Endometrium (tissue), 2 donors: Measurements from ENCODE around the gene TMEM213.

Experiments
- FAIRE-seq: peaks from 2 replicates; lab custom pipeline; 2012; peaks lifted over from hg19 to GRCh38; lab: Jason Lieb, UNC
- donor health status: control.
- donor health status: control.

Gene TMEM213

GRCh38 chr7:138797715-138798320 is at the start of gene TMEM213, which contains the start of gene ATP6V0A4:
TSS of gene TMEM213 (plus strand) at chr7:138797994. CDS start at chr7:138798105, 111 bp downstream.
TSS of gene ATP6V0A4 (minus strand) at chr7:138798196. CDS start at chr7:138771247, 26,949 bp downstream.
- no peak for FAIRE-seq

GRCh38 chr7:138748666-138749065 is 49.1 kb upstream of the TMEM213 start:
- FAIRE-seq = no peak

GRCh38 chr7:138749960-138750359 is 47.8 kb upstream of the TMEM213 start:
- no peak for FAIRE-seq

GRCh38 chr7:138750473-138750872 is 47.3 kb upstream of the TMEM213 start:
- FAIRE-seq = no peak

- no peak for FAIRE-seq
Measured at GRCh38 chr7:138750901-138751464, 46.8 kb upstream of the TMEM213 start.

- FAIRE-seq = no peak
Measured at GRCh38 chr7:138752518-138753149, 45.2 kb upstream of the TMEM213 start.

GRCh38 chr7:138753150-138753518 is 44.7 kb upstream of the TMEM213 start:
- FAIRE-seq = no peak

- no peak for FAIRE-seq
Measured at GRCh38 chr7:138753610-138754009, 44.2 kb upstream of the TMEM213 start.

- FAIRE-seq = no peak
Measured at GRCh38 chr7:138755331-138755747, 42.5 kb upstream of the TMEM213 start.

GRCh38 chr7:138755842-138756590 is 41.8 kb upstream of the TMEM213 start:
- FAIRE-seq = no peak

GRCh38 chr7:138756591-138757242 is 41.1 kb upstream of the TMEM213 start:
- FAIRE-seq = no peak

GRCh38 chr7:138768241-138768640 is 29.6 kb upstream of the TMEM213 start:
- FAIRE-seq = no peak

- FAIRE-seq = no peak
Measured at GRCh38 chr7:138770904-138771303, 26.9 kb upstream of the TMEM213 start.

- no peak for FAIRE-seq
Measured at GRCh38 chr7:138773176-138773575, 24.6 kb upstream of the TMEM213 start.

- no peak for FAIRE-seq
Measured at GRCh38 chr7:138773817-138774216, 24.0 kb upstream of the TMEM213 start.

GRCh38 chr7:138776166-138776833 is 21.5 kb upstream of the TMEM213 start:
- no peak for FAIRE-seq

GRCh38 chr7:138781004-138781403 is 16.8 kb upstream of the TMEM213 start:
- FAIRE-seq = no peak

GRCh38 chr7:138784692-138785091 is 13.1 kb upstream of the TMEM213 start:
- no peak for FAIRE-seq

- FAIRE-seq = no peak
Measured at GRCh38 chr7:138785587-138786437, 12.0 kb upstream of the TMEM213 start.

GRCh38 chr7:138796038-138796615 is 1.7 kb upstream of the TMEM213 start:
- no peak for FAIRE-seq
